Bone marrow (tissue), 2 donors: ENCODE measurements around the gene SGO1.

Source experiments
- DNase-seq, 2 donors: peaks; one replicate each; lab custom pipeline; 2025; lab: John Stamatoyannopoulos, UW

SGO1 gene

GRCh38 chr3:20154928-20155327 lies 31.1 kb downstream of the SGO1 start:
- DNase-seq = no peak

GRCh38 chr3:20154078-20154477 lies 31.9 kb downstream of the SGO1 start:
- DNase-seq = no peak

GRCh38 chr3:20148466-20148865 lies 37.5 kb downstream of the SGO1 start:
- DNase-seq = no peak

GRCh38 chr3:20147361-20147760 lies 38.6 kb downstream of the SGO1 start:
- DNase-seq = no peak

- DNase-seq = no peak
These were observed 39.7 kb downstream of the SGO1 start for GRCh38 chr3:20146301-20146700.

GRCh38 chr3:20145874-20146273 lies 40.1 kb downstream of the SGO1 start:
- DNase-seq = no peak

- no peak for DNase-seq
These were observed 42.5 kb downstream of the SGO1 start for GRCh38 chr3:20143519-20143918.

GRCh38 chr3:20142517-20142916 lies 43.5 kb downstream of the SGO1 start:
- DNase-seq = no peak

GRCh38 chr3:20141851-20142250 lies 44.2 kb downstream of the SGO1 start:
- DNase-seq = no peak

GRCh38 chr3:20141316-20141715 lies 44.7 kb downstream of the SGO1 start:
- DNase-seq = no peak

- no peak for DNase-seq
These were observed 45.1 kb downstream of the SGO1 start for GRCh38 chr3:20140881-20141280.

GRCh38 chr3:20137647-20138046 lies 48.4 kb downstream of the SGO1 start:
- no peak for DNase-seq

- no peak for DNase-seq
These were observed 49.8 kb downstream of the SGO1 start for GRCh38 chr3:20136231-20136630.

GRCh38 chr3:20130106-20130505 lies 55.9 kb downstream of the SGO1 start:
- no peak for DNase-seq

- no peak for DNase-seq
These were observed 57.6 kb downstream of the SGO1 start for GRCh38 chr3:20128358-20128757.

- DNase-seq = peak in 1 of 2 donors; percentile 70
These were observed 60.1 kb downstream of the SGO1 start for GRCh38 chr3:20125897-20126296.

- DNase-seq = no peak
These were observed 60.7 kb downstream of the SGO1 start for GRCh38 chr3:20125289-20125688.

- no peak for DNase-seq
These were observed 62.8 kb downstream of the SGO1 start for GRCh38 chr3:20123131-20123652.

- no peak for DNase-seq
These were observed 64.9 kb downstream of the SGO1 start for GRCh38 chr3:20121088-20121487.
